ENCODE data around the gene ATP8B1. TPM values are rescaled to one million over a fixed set of nuclear protein-coding genes. Genes with fewer than 3 reads are reported as not detected.
"Not testable (repeated sequence)": the region's sequence is repeated elsewhere in the genome, so short reads cannot be mapped to it uniquely, and the experiment has no call there.

Gene ATP8B1
- total RNA-seq, 1 donor from 2014 or later: 34.0 TPM

GRCh38 chr18:57771193-57771592 lies 31.9 kb downstream of the ATP8B1 start:
- peak in 1 of 2 donors; percentile 61 for DNase-seq (ENCODE audit: low read depth in 2 of 2)

DNA sequence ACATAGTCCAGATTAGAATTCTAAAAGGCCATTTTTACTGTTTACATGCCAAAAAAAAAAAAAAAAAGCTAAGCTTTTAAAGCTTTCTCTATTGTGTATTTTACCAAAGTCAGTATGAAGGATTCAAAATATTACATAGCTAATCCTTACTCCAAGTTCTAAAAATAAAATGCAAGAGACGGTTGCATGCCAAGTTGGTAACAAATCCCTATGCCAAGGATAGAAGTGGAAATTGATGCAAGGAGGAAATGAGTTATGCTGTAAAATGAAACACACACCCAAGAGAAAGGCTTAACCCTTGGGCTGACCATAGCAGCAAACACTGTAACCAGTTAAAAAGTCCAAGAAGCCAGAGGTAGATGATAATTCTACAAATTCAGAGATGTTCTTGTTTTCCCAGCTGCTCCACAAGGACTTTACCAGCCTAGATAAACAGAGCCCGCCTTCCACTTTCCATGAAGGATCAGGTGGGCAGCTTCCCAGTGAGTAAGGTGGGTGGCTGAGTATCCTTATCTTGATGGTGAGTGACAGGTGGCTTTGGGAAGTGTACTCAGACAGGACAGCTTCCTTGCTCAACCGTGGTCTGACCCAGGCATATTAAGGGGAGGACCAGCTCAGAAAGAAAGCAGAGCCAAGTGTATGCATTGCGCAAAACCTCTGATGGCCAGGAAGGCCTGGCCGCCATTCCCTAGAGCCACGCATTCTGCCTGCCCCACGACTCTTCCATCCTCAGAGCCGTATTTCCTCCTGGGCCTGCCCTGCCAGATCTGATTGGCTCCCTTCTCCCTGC lies 34.4 kb downstream of the ATP8B1 start:
- peak in 1 of 2 donors; percentile 64 for DNase-seq (ENCODE audit: low read depth in 2 of 2)

GRCh38 chr18:57767259-57768050 lies 35.7 kb downstream of the ATP8B1 start:
- no peak for DNase-seq (ENCODE audit: low read depth in 2 of 2)

DNA sequence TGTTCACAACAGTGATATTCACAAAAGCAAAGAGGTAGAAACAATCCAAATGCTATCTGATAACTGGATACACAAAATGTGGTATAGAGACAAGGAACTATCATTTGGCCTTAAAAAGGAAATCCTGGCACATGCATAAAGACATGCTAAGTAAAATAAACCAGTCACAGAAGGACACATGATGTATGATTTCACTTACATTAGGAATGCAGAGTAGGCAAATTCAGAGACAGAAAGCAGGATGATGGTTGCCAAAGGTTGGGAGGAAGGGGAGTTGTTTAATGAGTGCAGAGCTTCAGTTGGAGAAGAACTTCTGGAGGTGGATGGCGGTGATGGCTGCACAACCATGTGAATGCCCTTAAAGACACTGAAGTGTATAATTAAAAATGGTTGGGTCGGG lies 38.1 kb downstream of the ATP8B1 start:
- DNase-seq (ENCODE audit: low read depth in 2 of 2): no peak

DNA sequence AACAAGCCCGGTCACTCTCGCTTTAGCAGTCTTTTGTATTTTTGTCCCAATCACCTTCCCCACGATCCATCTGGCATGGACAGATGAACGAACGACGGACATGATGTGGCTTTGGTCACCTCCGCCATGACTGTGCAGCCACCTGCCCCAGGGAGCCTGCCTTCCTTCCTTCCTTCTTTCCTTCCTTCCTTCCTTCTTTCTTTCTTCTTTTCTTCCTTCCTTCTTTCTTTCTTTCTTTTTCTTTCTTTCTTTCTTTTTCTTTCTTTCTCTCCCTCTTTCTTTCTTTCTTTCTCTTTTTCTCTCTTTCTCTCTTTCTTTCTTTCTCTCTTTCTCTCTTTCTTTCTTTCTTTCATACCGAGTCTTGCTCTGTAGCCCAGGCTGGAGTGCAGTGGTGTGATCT lies 39.0 kb downstream of the ATP8B1 start:
- DNase-seq (ENCODE audit: low read depth in 2 of 2): no peak

DNA sequence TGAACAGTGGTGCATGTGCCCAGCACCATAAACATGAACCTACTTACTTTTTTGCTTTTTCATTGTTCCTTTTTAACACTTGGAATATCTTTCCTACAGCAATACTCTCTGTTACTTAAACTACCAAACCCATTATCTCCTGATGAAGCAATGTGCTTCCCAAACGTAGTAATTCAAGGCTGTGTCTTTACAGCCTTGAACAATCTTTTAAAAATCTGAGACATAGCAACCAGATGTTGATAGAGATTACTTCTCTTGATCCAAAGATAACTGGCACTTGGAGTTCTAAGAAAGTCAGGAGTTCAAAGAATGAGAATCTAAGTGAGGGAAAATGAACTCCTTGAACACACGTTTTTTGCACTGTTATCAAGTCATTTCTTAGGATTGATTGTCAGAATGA lies 40.4 kb downstream of the ATP8B1 start:
- no peak for DNase-seq (ENCODE audit: low read depth in 2 of 2)

GRCh38 chr18:57759650-57760049 lies 43.5 kb downstream of the ATP8B1 start:
- DNase-seq (ENCODE audit: low read depth in 2 of 2): no peak

DNA sequence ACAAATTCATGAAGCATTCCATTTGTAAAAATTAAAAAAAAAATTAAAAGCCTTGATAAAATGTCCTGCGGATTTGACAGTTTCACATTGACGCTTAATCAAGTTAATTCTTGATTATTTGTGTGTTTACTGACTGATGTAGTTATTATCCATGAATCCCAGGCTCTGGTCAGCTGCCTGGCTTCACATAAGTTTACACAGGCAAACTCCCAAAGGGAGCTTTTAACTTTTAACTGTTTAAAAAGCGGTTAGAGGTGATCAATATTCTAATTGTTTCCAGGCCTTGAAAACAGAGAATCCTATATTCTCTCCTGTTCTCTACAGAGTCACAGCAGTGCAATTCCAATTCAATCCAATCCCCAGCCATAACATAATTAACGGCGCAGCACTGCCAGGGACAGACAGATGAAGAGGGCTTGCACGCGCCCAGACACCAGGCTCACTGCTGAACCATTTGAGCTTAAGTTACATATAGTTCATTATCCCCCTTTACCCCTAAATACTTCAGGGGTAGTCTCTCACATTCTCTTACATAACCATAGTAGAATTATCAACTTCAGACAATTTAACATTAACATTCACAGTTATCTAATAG lies 47.5 kb downstream of the ATP8B1 start:
- DNase-seq (ENCODE audit: low read depth in 2 of 2): no peak

DNA sequence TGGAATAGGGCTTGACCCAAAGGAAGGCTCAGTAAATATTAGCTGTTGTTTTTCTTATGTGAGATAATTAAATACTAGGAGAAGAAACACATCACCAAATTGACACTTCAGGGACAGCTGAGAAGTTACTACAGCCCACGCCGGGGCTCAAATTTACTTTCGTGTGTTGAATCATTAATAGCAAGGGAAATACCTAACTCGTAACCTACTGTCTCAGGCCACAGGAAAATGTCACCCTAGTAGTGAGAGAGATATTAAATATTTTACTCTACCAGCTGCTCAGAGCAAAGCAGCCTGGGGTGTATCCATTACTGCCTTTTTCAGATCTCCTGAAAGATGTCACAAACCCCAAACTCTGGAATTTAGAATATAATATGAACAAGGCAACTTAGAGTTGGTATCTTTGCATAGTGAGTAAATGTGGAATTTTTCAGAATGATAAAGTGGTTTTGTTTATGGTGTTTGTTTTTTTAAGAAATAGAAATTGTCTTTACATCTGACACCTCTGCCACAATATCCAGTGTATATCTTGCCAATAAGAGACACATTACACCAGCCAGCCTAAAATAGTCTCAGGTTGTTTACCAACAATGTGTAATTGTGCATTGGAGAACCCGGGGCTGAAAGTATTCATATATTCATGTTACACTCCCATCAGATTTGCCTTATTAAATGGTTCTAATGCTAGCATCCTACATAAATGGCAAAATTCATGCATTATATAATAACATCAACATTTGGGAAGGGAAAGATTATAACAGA lies 48.4 kb downstream of the ATP8B1 start:
- no peak for DNase-seq (ENCODE audit: low read depth in 2 of 2)

DNA sequence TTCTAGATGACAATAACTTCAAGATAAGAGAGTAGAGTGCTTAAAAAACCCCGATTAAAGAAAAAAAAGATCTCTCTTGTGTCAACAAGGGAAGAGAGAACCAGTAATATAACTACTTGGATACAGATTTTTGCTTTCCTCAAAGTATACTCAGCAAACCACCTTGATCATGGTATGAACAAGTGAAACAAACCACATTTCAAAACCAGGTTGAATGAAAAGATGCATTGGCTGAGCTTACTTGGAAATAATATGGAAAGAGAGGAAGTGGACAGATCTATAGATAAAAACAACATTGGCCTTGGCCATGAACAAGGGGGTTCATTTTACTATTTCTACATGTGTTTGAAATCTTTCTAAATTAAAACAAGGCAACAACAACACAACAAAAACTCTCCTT lies 50.1 kb downstream of the ATP8B1 start:
- DNase-seq (ENCODE audit: low read depth in 2 of 2): no peak

DNA sequence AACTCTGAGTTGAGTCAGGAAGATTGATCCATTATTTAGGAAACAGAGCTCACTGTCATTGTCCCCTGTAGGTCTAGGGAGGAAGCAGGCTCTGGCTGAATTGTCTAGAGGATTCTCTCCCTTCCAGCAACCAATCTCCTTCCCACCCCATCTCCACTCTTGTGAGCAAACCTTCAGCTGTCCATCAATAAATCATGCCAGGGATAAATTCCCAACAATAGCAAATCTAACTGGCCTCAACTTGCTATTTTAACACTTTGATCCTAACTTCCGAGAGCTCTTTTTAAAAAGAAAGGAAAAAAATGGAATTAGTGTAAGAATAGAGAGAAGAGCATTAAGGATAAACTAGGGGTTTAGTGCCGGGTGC lies 53.5 kb downstream of the ATP8B1 start:
- no peak for DNase-seq (ENCODE audit: low read depth in 2 of 2)

DNA sequence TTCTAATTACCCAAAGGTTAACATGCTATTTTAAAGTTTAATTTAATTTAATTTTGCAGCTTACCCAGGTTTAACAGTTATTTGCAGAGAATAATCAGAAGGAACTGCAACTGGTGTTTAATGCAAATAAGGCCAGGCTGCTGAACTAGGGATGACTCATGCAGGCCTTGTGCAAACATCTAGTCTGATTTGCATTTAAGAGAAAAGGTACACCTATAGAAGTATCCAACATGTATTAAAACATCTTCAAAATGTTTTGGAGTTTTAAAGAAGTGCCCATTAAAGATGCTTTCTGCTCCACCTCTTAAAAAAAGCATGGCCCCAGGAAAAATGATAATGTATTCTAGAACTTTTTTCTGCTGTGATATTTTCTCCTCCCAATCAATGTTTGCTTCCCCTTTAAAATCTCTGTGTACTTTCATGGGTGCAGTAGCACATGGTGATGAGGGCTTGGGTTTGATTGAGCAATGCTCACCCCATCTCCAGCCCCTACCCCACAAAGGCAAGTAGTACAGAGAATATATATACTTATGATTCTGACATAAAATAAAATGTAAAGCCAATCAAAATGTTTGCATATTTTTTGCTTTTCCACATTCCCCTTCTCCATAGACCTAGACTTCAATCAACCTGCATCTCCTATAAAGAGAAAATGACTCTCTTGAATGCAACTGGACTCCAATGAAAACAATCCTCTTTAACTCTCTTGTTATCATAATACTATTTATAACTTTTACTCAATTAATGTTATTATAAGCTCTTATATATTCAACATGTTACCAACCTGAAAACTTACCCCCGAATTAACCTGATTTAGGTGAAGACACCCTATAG lies 54.1 kb downstream of the ATP8B1 start:
- DNase-seq (ENCODE audit: low read depth in 2 of 2): peak in 1 of 2 donors; percentile 48

DNA sequence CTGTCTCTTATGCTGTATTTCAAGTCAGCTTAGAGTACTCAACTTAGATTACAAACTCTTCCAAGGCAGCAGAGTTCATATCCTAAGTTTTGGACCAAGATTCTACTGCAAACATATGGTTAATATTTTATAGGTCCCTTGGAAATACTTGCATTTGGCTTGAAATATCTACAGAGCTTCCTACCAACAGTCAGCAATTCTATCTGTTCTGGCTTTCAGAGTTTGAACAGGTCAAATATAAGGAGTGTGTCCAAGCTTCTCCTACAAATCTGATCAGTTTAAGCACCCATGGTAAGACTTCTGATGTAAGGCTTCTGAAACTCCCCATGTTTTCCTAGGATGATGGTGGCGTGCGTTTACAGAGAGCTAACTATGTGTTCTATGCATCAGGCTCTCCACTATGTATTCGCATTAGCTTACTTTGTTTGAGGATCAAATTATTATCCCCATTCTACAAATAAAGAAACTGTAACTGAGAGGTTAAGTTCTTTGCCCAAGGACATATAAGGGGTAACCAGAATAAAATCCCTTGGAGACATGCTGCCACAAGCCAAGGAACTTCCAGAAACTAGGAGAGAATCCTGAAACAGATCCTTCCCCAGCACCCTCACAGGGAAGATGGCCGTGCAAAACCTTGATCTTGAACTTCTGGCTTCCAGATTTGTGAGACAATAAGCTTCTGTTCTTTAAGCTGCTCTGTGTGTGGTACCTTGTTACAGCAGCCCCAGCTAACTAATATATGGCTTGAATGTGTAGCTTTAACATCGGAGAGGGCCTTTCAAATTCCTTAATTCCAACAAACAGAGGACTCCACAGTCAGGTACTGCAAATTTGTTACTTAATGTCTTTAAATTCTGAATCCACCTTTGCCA lies 55.1 kb downstream of the ATP8B1 start:
- no peak for DNase-seq (ENCODE audit: low read depth in 2 of 2)

DNA sequence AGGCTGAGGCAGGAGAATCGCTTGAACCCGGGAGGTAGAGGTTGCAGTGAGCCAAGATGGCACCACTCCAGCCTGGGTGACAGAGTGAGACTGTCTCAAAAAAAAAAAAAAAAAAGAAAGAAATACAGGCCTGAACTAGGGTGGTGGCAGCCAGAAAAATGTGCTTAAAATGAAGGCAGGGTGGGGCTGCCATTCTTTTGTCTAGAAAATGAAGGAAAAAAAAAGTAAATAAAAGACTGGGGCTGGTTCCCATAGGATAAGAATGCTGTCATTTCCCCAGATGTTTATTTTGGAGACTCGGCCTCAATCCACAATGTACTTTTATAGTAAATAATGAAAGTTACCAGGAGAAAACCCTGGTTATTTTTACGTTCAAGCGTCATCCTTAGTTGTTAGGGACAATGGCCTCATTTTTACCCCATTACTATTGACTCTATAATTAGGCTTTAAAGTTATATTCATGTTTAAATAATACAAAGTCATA lies 58.9 kb downstream of the ATP8B1 start:
- peak; percentile 33 to 88 for DNase-seq (ENCODE audit: low read depth in 2 of 2)

GRCh38 chr18:57743008-57743407 lies 60.1 kb downstream of the ATP8B1 start:
- peak in 1 of 2 donors; percentile 32 for DNase-seq (ENCODE audit: low read depth in 2 of 2)

DNA sequence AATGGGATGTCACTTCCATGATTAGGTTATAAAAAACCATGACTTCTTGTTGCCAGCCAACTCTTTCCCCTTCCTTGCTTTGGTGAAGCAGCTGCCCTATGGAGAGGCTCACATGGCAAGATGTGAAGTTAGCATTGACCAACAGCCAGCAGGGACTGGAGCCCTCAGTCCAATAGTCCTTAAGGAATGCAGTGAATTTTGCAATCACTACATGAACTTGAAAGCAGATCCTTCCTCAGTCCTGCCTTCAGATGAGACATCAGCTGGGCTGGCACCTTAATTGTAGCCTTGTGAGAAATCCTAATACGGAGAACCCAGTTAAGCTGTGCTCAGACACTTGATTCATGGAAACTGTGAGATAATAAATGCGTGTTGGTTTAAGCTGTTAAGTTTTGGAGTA lies 61.8 kb downstream of the ATP8B1 start:
- no peak for DNase-seq (ENCODE audit: low read depth in 2 of 2)

DNA sequence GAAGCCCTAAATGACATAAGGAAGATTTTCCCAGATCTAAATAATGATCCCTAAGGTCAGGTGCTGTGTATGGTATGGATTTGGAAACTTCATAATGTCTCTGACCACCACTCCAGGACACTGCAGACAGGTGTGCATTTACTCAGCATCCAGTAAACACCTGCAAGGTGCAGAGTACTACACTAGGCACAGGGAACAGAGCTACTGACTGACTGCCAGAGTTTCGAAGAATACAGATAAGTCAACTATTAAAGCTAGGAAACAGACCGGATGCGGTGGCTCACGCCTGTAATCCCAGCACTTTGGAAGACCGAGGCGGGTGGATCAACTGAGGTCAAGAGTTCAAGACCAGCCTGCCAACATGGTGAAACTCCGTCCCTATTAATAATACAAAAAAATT lies 65.0 kb downstream of the ATP8B1 start:
- DNase-seq (ENCODE audit: low read depth in 2 of 2): no peak

DNA sequence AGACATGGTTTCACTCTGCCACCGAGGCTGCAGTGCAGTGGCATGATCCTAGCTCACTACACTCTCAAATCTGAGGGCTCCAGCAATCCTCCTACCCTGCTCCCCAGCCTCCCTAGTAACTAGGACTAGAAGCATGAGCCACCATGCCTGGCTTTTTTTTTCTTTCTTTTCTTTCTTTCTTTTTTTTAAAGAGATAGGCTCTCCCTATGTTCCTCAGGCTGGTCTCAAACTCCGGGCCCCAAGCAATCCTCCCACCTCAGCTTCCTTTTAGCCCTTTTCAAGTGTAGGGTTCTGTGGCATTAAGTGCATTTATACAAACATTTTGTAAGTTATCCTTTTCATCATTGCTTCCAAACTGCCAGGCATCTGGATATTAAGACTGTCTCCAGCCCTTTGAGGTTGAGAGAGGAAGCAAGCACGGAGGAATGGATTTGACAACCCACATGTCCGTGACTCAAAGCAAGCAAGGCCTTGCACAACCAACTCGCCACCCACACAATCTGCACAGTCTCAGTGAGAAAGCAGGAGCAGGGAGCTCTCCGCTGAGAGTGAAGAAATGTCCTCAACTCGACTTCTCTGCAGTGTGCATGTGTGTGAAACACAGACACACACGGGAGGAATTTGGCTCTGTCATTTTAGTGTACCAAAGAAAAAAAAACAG lies 65.6 kb downstream of the ATP8B1 start:
- no peak for DNase-seq (ENCODE audit: low read depth in 2 of 2)

DNA sequence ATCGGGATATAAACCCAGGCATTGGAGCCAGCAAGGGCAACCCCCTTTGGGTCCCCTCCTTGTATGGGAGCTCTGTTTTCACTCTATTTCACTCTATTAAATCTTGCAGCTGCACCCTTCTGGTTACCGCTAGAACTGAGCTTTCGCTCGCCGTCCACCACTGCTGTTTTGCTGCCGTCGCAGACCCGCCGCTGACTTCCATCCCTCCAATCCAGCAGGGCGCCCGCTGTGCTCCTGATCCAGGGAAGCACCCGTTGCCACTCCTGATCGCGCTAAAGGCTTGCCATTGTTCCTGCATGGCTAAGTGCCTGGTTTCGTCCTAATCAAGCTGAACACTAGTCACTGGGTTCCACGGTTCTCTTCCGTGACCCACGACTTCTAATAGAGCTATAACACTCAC lies 68.1 kb downstream of the ATP8B1 start:
- DNase-seq (ENCODE audit: low read depth in 2 of 2): not testable (repeated sequence)
